H9 (cell line): ENCODE measurements around the gene FRAT1. TPM values are rescaled to one million over a fixed set of nuclear protein-coding genes. Genes with fewer than 3 reads are reported as not detected.
"Not testable (repeated sequence)": the region's sequence is repeated elsewhere in the genome, so short reads cannot be mapped to it uniquely, and the experiment has no call there.

Experiments
- DNase-seq: peaks from one replicate; pipeline ENCODE4 v3.0.0-alpha.2; 2017
- H2AFZ ChIP-seq: one replicate; pipeline ENCODE4 v1.6.1; 2013; ENCODE audit warnings: mild to moderate bottlenecking, low read length, control low read depth, moderate library complexity
- H2AK5ac ChIP-seq: 2 replicates; pipeline ENCODE4 v1.6.1; 2013; ENCODE audit warnings: low read length, control low read depth, mixed read lengths; ENCODE audit not compliant: insufficient read length
- H2BK120ac ChIP-seq: one replicate; pipeline ENCODE4 v1.6.1; 2013; ENCODE audit warnings: low read depth, mild to moderate bottlenecking, low read length, control low read depth, inconsistent platforms; ENCODE audit not compliant: poor library complexity, severe bottlenecking
- H2BK12ac ChIP-seq: 2 replicates; pipeline ENCODE4 v1.6.1; 2013; ENCODE audit warnings: low read length, control low read depth, mixed read lengths, low read depth; ENCODE audit not compliant: insufficient read length
- H2BK15ac ChIP-seq: 2 replicates; pipeline ENCODE4 v1.6.1; 2013; ENCODE audit warnings: low read depth, low read length, control low read depth
- H2BK20ac ChIP-seq: one replicate; pipeline ENCODE4 v1.6.1; 2013; ENCODE audit warnings: low read depth, mild to moderate bottlenecking, low read length, control low read depth, inconsistent platforms; ENCODE audit not compliant: poor library complexity, severe bottlenecking
- H2BK5ac ChIP-seq: 2 replicates; pipeline ENCODE4 v1.6.1; 2013; ENCODE audit warnings: low read length, control low read depth, mixed read lengths; ENCODE audit not compliant: insufficient read length
- H3K14ac ChIP-seq: 2 replicates; pipeline ENCODE4 v1.6.1; 2013; ENCODE audit warnings: low read length, control low read depth; ENCODE audit not compliant: insufficient read depth
- H3K18ac ChIP-seq: 2 replicates; pipeline ENCODE4 v1.6.1; 2013; ENCODE audit warnings: low read depth, mild to moderate bottlenecking, mixed read lengths, low read length, control low read depth; ENCODE audit not compliant: insufficient read length
- H3K23ac ChIP-seq: 2 replicates; pipeline ENCODE4 v1.6.1; 2013; ENCODE audit warnings: low read length, control low read depth, mixed read lengths, low read depth; ENCODE audit not compliant: insufficient read length
- H3K23me2 ChIP-seq: 2 replicates; pipeline ENCODE4 v1.6.1; 2013; ENCODE audit warnings: low read depth, mild to moderate bottlenecking, mixed read lengths, low read length, control low read depth; ENCODE audit not compliant: insufficient read length, poor library complexity, severe bottlenecking
- H3K27ac ChIP-seq: 2 replicates; pipeline ENCODE4 v1.5.1; 2013; ENCODE audit warnings: low read length, control low read depth, mixed read lengths, low read depth; ENCODE audit not compliant: insufficient read length
- H3K27me3 ChIP-seq: 2 replicates; pipeline ENCODE4 v1.6.1; 2013; ENCODE audit warnings: low read length, control low read depth, inconsistent platforms; ENCODE audit not compliant: insufficient read depth
- H3K4ac ChIP-seq: 2 replicates; pipeline ENCODE4 v1.6.1; 2013; ENCODE audit warnings: low read depth, mild to moderate bottlenecking, control low read depth, inconsistent platforms, low read length, moderate library complexity
- H3K4me1 ChIP-seq: 2 replicates; pipeline ENCODE4 v1.6.1; 2013; ENCODE audit warnings: low read length, control low read depth, inconsistent platforms; ENCODE audit not compliant: insufficient read depth
- H3K4me2 ChIP-seq: 2 replicates; pipeline ENCODE4 v1.6.1; 2013; ENCODE audit warnings: low read length, control low read depth, mixed read lengths; ENCODE audit not compliant: insufficient read length, insufficient read depth
- H3K56ac ChIP-seq: 2 replicates; pipeline ENCODE4 v1.6.1; 2013; ENCODE audit warnings: low read depth, mild to moderate bottlenecking, mixed read lengths, low read length, control low read depth; ENCODE audit not compliant: insufficient read length
- H3K79me1 ChIP-seq: 2 replicates; pipeline ENCODE4 v1.6.1; 2013; ENCODE audit warnings: low read depth, mild to moderate bottlenecking, moderate library complexity, low read length, control low read depth, inconsistent platforms; ENCODE audit not compliant: insufficient read depth, poor library complexity, severe bottlenecking
- H3K79me2 ChIP-seq: 2 replicates; pipeline ENCODE4 v1.6.1; 2013; ENCODE audit warnings: low read length, control low read depth, inconsistent platforms; ENCODE audit not compliant: insufficient read depth
- H3K9ac ChIP-seq: 2 replicates; pipeline ENCODE4 v1.6.1; 2013; ENCODE audit warnings: low read length, control low read depth, mixed read lengths; ENCODE audit not compliant: insufficient read length; ENCODE audit errors: extremely low read depth
- H3K9me3 ChIP-seq: one replicate; pipeline ENCODE4 v1.6.1; 2013; ENCODE audit warnings: low read depth, low read length, inconsistent platforms; ENCODE audit not compliant: control insufficient read depth
- H3T11ph ChIP-seq: one replicate; pipeline ENCODE4 v1.6.1; 2013; ENCODE audit warnings: mild to moderate bottlenecking, low read length, control low read depth, inconsistent platforms
- H4K20me1 ChIP-seq: one replicate; pipeline ENCODE4 v1.6.1; 2013; ENCODE audit not compliant: control insufficient read depth, insufficient read length, insufficient read depth
- H4K5ac ChIP-seq: 2 replicates; pipeline ENCODE4 v1.6.1; 2013; ENCODE audit warnings: low read depth, mild to moderate bottlenecking, mixed read lengths, low read length, control low read depth; ENCODE audit not compliant: insufficient read length
- H4K8ac ChIP-seq: replicated peaks from 2 replicates; pipeline ENCODE4 v1.6.1; 2013; ENCODE audit warnings: low read length, control low read depth, mixed read lengths, low read depth; ENCODE audit not compliant: insufficient read length
- H4K91ac ChIP-seq: 2 replicates; pipeline ENCODE4 v1.6.1; 2013; ENCODE audit warnings: low read depth, mild to moderate bottlenecking, moderate library complexity, mixed read lengths, low read length, control low read depth; ENCODE audit not compliant: insufficient read length
- H3K27ac Mint-ChIP-seq, 3 experiments: 2 replicates in 2 of 3; 3 replicates in 1 of 3; pipeline ENCODE4 v1.8.0; 2020 to 2021; ENCODE audit warnings: mixed read lengths in 3 of 3, mild to moderate bottlenecking in 1 of 3, moderate library complexity in 1 of 3
- H3K27me3 Mint-ChIP-seq: 2 replicates; pipeline ENCODE4 v1.8.0; 2021; ENCODE audit warnings: low read depth, mild to moderate bottlenecking, moderate library complexity, mixed read lengths
- H3K36me3 Mint-ChIP-seq, 3 experiments: 2 replicates in 2 of 3; 3 replicates in 1 of 3; pipeline ENCODE4 v1.8.0; 2020 to 2021; ENCODE audit warnings: low read depth in 3 of 3, mixed read lengths in 3 of 3; ENCODE audit not compliant: insufficient read depth in 1 of 3
- H3K4me1 Mint-ChIP-seq, 2 experiments: 2 replicates each; pipeline ENCODE4 v1.8.0; 2020; ENCODE audit warnings: mixed read lengths in 2 of 2
- H3K4me3 Mint-ChIP-seq, 2 experiments: 2 replicates in 1 of 2; 3 replicates in 1 of 2; pipeline ENCODE4 v1.8.0; 2020 to 2021; ENCODE audit warnings: mild to moderate bottlenecking in 2 of 2, mixed read lengths in 2 of 2, moderate library complexity in 1 of 2
- H3K9me3 Mint-ChIP-seq, 2 experiments: 2 replicates in 1 of 2; 3 replicates in 1 of 2; pipeline ENCODE4 v1.8.0; 2020; ENCODE audit warnings: mild to moderate bottlenecking in 2 of 2, mixed read lengths in 2 of 2, moderate library complexity in 1 of 2
- CTCF ChIP-seq: fragments of 200-600 bp; sonication (generic); conservative IDR thresholded peaks from 3 replicates; pipeline ENCODE4 v1.8.0; 2021; ENCODE audit warnings: antibody characterized with exemption, mild to moderate bottlenecking
- WGBS: extraction: QIAGEN DNeasy Blood & Tissue Kit; methylation state at CpG from one replicate; pipeline ENCODE4 v1.1.7; 2013; ENCODE audit warnings: missing lambda C conversion rate, low lambda C conversion rate, mixed read lengths; ENCODE audit not compliant: insufficient read length; ENCODE audit errors: extremely low coverage; 5-methylcytosine and 5-hydroxymethylcytosine counted together
- total RNA-seq: library from RNA; stranded (reverse); gene quantifications from 2 replicates; pipeline ENCODE4 v1.2.1, GENCODE V29; 2021

The FRAT1 gene
- total RNA-seq, 1 experiment from 2014 or later, result 7.3 TPM

GRCh38 chr10:97280783-97281182 is 38.3 kb upstream of the FRAT1 start:
- no peak overlapping the region for H4K5ac ChIP-seq
- Mint-ChIP-seq H3K36me3 (peaks cover 0 to 3% (median 0%) of the 10 kb centered on the region in 3 experiments; a peak in 1 of 7 replicates), H3K4me3 (no peak overlapping the region), H3K27me3 (no peaks in the 10 kb centered on the region; the same call in 1 of the 2 replicates), H3K4me1 (peaks cover 0 to 7% of the 10 kb centered on the region in 2 experiments; a peak in 1 of 4 replicates), H3K27ac (peak overlapping the region in 1 of 3 experiments; percentile 37; a peak in 1 of 7 replicates), H3K9me3 (no peaks in the 10 kb centered on the region)
- H3K4ac ChIP-seq, result no peak overlapping the region
- H3K9ac ChIP-seq, result no peak overlapping the region
- no peaks in the 10 kb centered on the region for H3K27me3 ChIP-seq
- H3K79me1 ChIP-seq, result peaks cover 7% of the 10 kb centered on the region
- no peak overlapping the region for H3K14ac ChIP-seq
- H2AK5ac ChIP-seq, result no peak overlapping the region
- no peak overlapping the region for H3K23ac ChIP-seq
- H3T11ph ChIP-seq, result no peak overlapping the region
- H3K18ac ChIP-seq, result no peak overlapping the region
- no peak overlapping the region for H2BK5ac ChIP-seq
- H3K23me2 ChIP-seq, result no peaks in the 10 kb centered on the region
- H4K91ac ChIP-seq, result no peak overlapping the region
- H2BK12ac ChIP-seq, result no peak overlapping the region
- no peak for TF ChIP-seq CTCF
- H2BK120ac ChIP-seq, result no peak overlapping the region
- H2BK20ac ChIP-seq, result no peak overlapping the region
- DNase-seq, result no peak
- no peaks in the 10 kb centered on the region for H4K20me1 ChIP-seq
- WGBS, result no CpG with 5 or more reads among the region's 3 CpGs
- no peaks in the 10 kb centered on the region for H3K9me3 ChIP-seq
- no peaks in the 10 kb centered on the region for H3K4me1 ChIP-seq
- H3K79me2 ChIP-seq, result no peaks in the 10 kb centered on the region; the same call in 1 of the 2 replicates
- H3K27ac ChIP-seq, result no peak overlapping the region
- H3K56ac ChIP-seq, result no peak overlapping the region
- H2AFZ ChIP-seq, result no peak overlapping the region
- no peak overlapping the region for H2BK15ac ChIP-seq
- no peak overlapping the region for H4K8ac ChIP-seq
- no peak overlapping the region for H3K4me2 ChIP-seq

- not testable (repeated sequence) for H3K4me1 ChIP-seq, H3K23me2 ChIP-seq, H3K79me1 ChIP-seq, H3K27me3 ChIP-seq, H3K56ac ChIP-seq, H3K27me3 Mint-ChIP-seq, H3K9me3 ChIP-seq, H3K4me2 ChIP-seq, H3K4ac ChIP-seq, H3T11ph ChIP-seq, H2AK5ac ChIP-seq, H3K14ac ChIP-seq, H3K23ac ChIP-seq, H2BK5ac ChIP-seq, H2AFZ ChIP-seq, H3K27ac ChIP-seq, H4K91ac ChIP-seq, H3K9me3 Mint-ChIP-seq, H3K18ac ChIP-seq, H3K9ac ChIP-seq, H2BK15ac ChIP-seq, H4K8ac ChIP-seq, H2BK12ac ChIP-seq, DNase-seq, H2BK120ac ChIP-seq, H3K79me2 ChIP-seq, H4K20me1 ChIP-seq, H2BK20ac ChIP-seq, H4K5ac ChIP-seq, H3K4me3 Mint-ChIP-seq
- H3K4me1 Mint-ChIP-seq, result peaks cover 18 to 20% of the 10 kb centered on the region in 2 experiments
- WGBS, result no CpG with 5 or more reads among the region's 13 CpGs
- peaks cover 9 to 34% (median 12%) of the 10 kb centered on the region in 3 experiments for H3K36me3 Mint-ChIP-seq
- H3K27ac Mint-ChIP-seq, result peak overlapping the region in 2 of 3 experiments; percentile 86 to 88; a peak in 5 of 7 replicates
Measured at GRCh38 chr10:97290076-97290475, 29.0 kb upstream of the FRAT1 start.
